Spleen (tissue), 7 donors: ENCODE data around the gene CYP4F12.

Experiments used
- CTCF ChIP-seq, 11 experiments: fragments of 200-600 bp in 7 of 11; fragments of 450-650 bp in 4 of 11; sonication (generic) in 4 of 11; IDR thresholded peaks in 8 of 11; conservative IDR thresholded peaks in 3 of 11; 1 replicate in 7 of 11; 2 replicates in 4 of 11; pipeline versions ENCODE4 v1.4.0 to v1.8.0; 2016 to 2021; ENCODE audit warnings: antibody characterized with exemption in 11 of 11, inconsistent platforms in 4 of 11, mild to moderate bottlenecking in 1 of 11
- POLR2A ChIP-seq, 3 donors: fragments of 450-650 bp; IDR thresholded peaks; one replicate each; pipeline ENCODE4 v1.5.1; 2017; ENCODE audit warnings: antibody characterized with exemption in 3 of 3, mild to moderate bottlenecking in 1 of 3
- POLR2AphosphoS5 ChIP-seq, 3 donors: sonication (generic); formaldehyde crosslinking; IDR thresholded peaks; one replicate each; pipeline ENCODE4 v1.5.1; 2017; ENCODE audit warnings: antibody characterized with exemption in 3 of 3
- donor health status: DM: no; HTN: no; CAD: no; lungs with moderate emphysema.
- donor health status: DM: no; HTN: no; CAD: no.
- donor health status: DM: no; HTN: no; CAD: no.

GRCh38 chr19:15639596-15639995 lies 33.3 kb upstream of the CYP4F12 start:
- TF ChIP-seq CTCF (IDR thresholded peaks at IDR 0.05 in 8 of 11, conservative IDR thresholded peaks at IDR 0.05 in 3 of 11) (no peak), POLR2A (IDR thresholded peaks at IDR 0.05) (no peak), POLR2AphosphoS5 (IDR thresholded peaks at IDR 0.05) (no peak)
